ENCODE results near the gene UACA.
"Not testable (repeated sequence)": the region's sequence is repeated elsewhere in the genome, so short reads cannot be mapped to it uniquely, and the experiment has no call there.

Gene UACA

DNA sequence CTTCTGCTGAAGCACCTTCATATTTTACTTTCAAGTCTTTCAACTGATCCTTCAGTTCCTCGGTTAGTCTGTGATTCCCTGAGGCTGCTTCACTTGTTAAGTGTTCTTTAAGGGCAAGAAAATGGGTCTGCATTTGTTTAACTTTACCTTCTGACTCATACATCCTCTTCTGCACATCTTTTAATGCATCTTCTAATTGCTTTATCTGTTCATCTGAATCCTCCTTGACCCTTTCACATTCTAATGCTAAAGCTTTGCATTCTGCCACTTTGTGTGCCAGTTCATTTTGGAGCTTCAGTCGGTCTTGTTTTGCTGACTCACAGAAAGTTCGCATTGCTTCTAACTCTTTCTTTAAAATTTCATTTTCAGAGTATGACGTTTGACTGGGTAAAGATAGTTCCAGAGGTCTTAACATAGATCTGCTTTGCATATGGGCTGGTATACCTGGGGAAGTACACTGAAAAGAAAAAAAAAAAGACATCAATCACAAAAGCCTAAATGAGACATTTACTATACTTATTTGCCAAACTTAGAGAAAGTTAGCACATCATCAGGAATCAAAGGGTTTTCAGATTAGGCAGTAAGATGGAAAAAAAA lies 94.3 kb downstream of the UACA start:
- H3K9me3 ChIP-seq (ENCODE audit: control insufficient read depth, insufficient read depth, low read length), result no peaks in the 10 kb centered on the region
- no peaks in the 10 kb centered on the region for H3K36me3 ChIP-seq (ENCODE audit: control insufficient read depth, insufficient read depth, low read length)
- H3K4me1 ChIP-seq (ENCODE audit: control insufficient read depth, insufficient read depth, low read length), result no peaks in the 10 kb centered on the region; the same call in 1 of the 2 replicates
- no peak overlapping the region for H3K27ac ChIP-seq (ENCODE audit: low read length)
- WGBS (ENCODE audit: insufficient coverage, insufficient read length), result no CpG with 5 or more reads among the region's 4 CpGs
- H3K27me3 ChIP-seq (ENCODE audit: control insufficient read depth, insufficient read depth, low read length), result no peaks in the 10 kb centered on the region
- H3K4me3 ChIP-seq (ENCODE audit: low read length), result no peak overlapping the region
- DNase-seq (ENCODE audit: low read depth, low spot score), result no peak

DNA sequence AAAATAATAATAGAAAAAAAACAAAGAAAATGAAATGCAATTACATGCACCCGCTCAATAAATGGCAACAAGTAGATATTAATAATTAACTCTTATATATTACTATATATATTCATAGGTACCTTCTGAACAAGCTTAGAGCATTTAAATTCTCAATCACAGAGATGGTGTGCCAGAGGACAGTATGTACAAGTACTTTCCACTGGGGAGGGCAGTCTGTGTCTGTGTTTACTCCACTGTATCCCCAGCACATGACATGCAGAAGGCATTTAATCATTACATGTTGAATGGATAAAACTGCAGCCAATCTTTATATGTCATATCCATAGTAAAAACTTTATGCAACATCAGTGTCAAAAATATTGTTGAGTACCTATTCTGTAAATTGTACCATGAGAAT lies 97.8 kb downstream of the UACA start:
- Histone ChIP-seq H3K27ac (ENCODE audit: low read length) (no peak overlapping the region), H3K36me3 (ENCODE audit: control insufficient read depth, insufficient read depth, low read length) (no peaks in the 10 kb centered on the region), H3K4me3 (ENCODE audit: low read length) (no peak overlapping the region), H3K4me1 (ENCODE audit: control insufficient read depth, insufficient read depth, low read length) (no peaks in the 10 kb centered on the region; the same call in 1 of the 2 replicates), H3K9me3 (ENCODE audit: control insufficient read depth, insufficient read depth, low read length) (no peaks in the 10 kb centered on the region), H3K27me3 (ENCODE audit: control insufficient read depth, insufficient read depth, low read length) (no peaks in the 10 kb centered on the region)
- WGBS (ENCODE audit: insufficient coverage, insufficient read length), result no CpG with 5 or more reads among the region's 1 CpG
- DNase-seq (ENCODE audit: low read depth, low spot score), result no peak

DNA sequence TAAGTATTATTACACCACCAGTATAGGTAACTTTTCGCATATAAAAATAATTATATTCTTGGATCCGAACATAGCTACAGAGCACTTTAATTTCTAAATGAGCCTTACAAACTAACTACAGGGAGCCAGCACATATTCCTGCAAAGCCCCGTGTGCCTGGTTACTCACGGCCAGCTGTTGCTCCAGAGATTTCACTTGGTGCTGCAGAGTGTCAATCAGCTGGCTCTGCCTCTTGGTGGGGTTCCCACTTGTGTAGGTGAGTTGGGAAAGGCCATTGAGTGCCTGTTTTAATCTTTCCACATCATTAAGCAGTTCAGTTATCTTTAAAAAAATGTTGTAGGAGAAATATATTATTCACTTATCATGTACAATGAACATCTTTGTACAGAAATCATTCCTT lies 98.9 kb downstream of the UACA start:
- Histone ChIP-seq H3K9me3 (ENCODE audit: control insufficient read depth, insufficient read depth, low read length) (no peaks in the 10 kb centered on the region), H3K27ac (ENCODE audit: low read length) (no peak overlapping the region), H3K36me3 (ENCODE audit: control insufficient read depth, insufficient read depth, low read length) (no peaks in the 10 kb centered on the region), H3K27me3 (ENCODE audit: control insufficient read depth, insufficient read depth, low read length) (no peaks in the 10 kb centered on the region), H3K4me3 (ENCODE audit: low read length) (no peak overlapping the region), H3K4me1 (ENCODE audit: control insufficient read depth, insufficient read depth, low read length) (no peaks in the 10 kb centered on the region; the same call in 1 of the 2 replicates)
- WGBS (ENCODE audit: insufficient coverage, insufficient read length), result no CpG with 5 or more reads among the region's 4 CpGs
- no peak for DNase-seq (ENCODE audit: low read depth, low spot score)

DNA sequence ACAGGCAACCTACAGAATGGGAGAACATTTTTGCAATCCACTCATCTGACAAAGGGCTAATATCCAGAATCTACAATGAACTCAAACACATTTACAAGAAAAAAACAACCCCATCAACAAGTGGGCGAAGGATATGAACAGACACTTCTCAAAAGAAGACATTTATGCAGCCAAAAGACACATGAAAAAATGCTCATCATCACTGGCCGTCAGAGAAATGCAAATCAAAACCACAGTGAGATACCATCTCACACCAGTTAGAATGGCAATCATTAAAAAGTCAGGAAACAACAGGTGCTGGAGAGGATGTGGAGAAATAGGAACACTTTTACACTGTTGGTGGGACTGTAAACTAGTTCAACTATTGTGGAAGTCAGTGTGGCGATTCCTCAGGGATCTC lies 100.3 kb downstream of the UACA start:
- H3K27me3 ChIP-seq (ENCODE audit: control insufficient read depth, insufficient read depth, low read length); H3K9me3 ChIP-seq (ENCODE audit: control insufficient read depth, insufficient read depth, low read length); H3K27ac ChIP-seq (ENCODE audit: low read length); H3K4me1 ChIP-seq (ENCODE audit: control insufficient read depth, insufficient read depth, low read length); H3K4me3 ChIP-seq (ENCODE audit: low read length); H3K36me3 ChIP-seq (ENCODE audit: control insufficient read depth, insufficient read depth, low read length); DNase-seq (ENCODE audit: low read depth, low spot score): not testable (repeated sequence)
- no CpG with 5 or more reads among the region's 3 CpGs for WGBS (ENCODE audit: insufficient coverage, insufficient read length)

DNA sequence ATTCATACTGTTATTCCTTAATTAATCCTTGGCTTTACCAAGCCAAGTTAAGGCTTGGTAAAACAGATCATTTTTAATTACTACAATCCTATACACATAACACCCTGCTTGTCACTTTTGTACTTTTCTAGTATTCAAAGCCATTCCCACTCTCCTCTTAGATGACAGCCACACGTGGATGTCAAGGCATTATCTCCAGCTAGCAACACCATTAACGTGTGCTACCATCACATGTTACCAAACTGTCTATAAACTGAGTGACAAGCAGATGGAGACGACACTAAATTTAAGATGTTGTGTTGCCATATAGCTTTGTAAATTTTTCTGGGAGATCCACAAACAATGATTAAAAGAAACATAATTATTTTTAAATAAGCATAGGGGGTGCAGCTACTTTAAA lies 103.7 kb downstream of the UACA start:
- Histone ChIP-seq H3K36me3 (ENCODE audit: control insufficient read depth, insufficient read depth, low read length) (no peaks in the 10 kb centered on the region), H3K27me3 (ENCODE audit: control insufficient read depth, insufficient read depth, low read length) (no peaks in the 10 kb centered on the region), H3K4me3 (ENCODE audit: low read length) (no peak overlapping the region), H3K27ac (ENCODE audit: low read length) (no peak overlapping the region), H3K4me1 (ENCODE audit: control insufficient read depth, insufficient read depth, low read length) (no peaks in the 10 kb centered on the region), H3K9me3 (ENCODE audit: control insufficient read depth, insufficient read depth, low read length) (no peaks in the 10 kb centered on the region)
- DNase-seq (ENCODE audit: low read depth, low spot score), result no peak
- no CpG with 5 or more reads among the region's 3 CpGs for WGBS (ENCODE audit: insufficient coverage, insufficient read length)

DNA sequence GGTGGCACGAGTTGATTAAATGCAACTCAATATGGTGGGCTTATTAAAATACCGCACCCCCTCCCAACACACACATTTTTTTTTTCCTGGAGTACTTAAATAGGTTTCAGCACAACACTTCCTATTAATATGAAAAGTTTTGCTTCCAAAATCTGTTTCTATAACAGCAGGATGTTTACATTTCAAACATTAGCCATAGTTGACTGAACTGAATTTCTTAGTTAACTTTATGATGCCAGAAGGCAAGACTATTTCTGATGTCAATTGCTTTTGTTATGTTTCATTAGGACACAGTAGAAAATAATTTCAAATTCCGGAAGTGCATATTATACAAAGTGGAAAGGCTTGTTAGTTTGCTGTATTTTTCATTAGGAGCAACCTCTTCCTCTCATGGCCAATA lies 104.7 kb downstream of the UACA start:
- Histone ChIP-seq H3K36me3 (ENCODE audit: control insufficient read depth, insufficient read depth, low read length) (no peaks in the 10 kb centered on the region), H3K4me3 (ENCODE audit: low read length) (no peak overlapping the region), H3K27ac (ENCODE audit: low read length) (no peak overlapping the region), H3K9me3 (ENCODE audit: control insufficient read depth, insufficient read depth, low read length) (no peaks in the 10 kb centered on the region), H3K4me1 (ENCODE audit: control insufficient read depth, insufficient read depth, low read length) (no peaks in the 10 kb centered on the region), H3K27me3 (ENCODE audit: control insufficient read depth, insufficient read depth, low read length) (no peaks in the 10 kb centered on the region)
- WGBS (ENCODE audit: insufficient coverage, insufficient read length), result no CpG with 5 or more reads among the region's 3 CpGs
- no peak for DNase-seq (ENCODE audit: low read depth, low spot score)

DNA sequence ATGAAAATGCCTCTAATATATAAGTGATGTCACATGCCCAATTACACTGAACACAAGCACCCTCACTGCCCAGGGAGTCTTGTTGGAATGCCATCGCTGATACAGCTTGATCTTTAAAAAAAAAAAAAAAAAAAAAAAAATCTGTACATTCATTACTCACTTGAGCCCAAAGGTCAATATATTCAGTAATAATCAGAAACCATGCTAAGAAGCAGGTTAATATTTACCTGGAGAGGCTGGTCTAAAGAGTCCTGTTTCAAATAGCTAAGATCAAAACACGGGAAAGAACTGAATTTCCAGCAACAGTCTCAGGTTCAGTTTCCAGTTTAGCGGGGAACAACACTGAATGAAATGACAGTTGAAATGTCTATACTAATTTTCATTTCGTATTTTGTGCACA lies 109.9 kb downstream of the UACA start:
- no peaks in the 10 kb centered on the region for H3K27me3 ChIP-seq (ENCODE audit: control insufficient read depth, insufficient read depth, low read length)
- no peaks in the 10 kb centered on the region for H3K36me3 ChIP-seq (ENCODE audit: control insufficient read depth, insufficient read depth, low read length)
- no CpG with 5 or more reads among the region's 4 CpGs for WGBS (ENCODE audit: insufficient coverage, insufficient read length)

DNA sequence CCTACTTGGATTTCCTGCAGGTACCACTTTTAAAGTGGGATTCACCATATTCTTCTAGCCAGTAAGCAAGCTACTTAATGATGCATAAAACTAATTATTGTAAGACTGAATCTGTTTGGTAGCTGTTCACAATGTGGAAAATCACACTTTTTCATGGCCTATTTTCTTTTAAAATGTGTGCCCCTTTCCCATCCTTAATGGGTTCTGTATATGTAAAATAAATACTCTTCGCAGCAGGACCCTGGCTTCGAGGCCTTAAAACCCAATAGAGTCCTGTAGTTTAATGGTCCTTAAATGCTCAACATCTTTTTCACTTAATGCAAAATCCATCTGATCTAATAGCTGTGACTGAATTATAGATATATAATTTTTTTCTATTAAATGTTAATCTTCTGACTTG lies 111.0 kb downstream of the UACA start:
- Histone ChIP-seq H3K27me3 (ENCODE audit: control insufficient read depth, insufficient read depth, low read length) (no peaks in the 10 kb centered on the region), H3K4me1 (ENCODE audit: control insufficient read depth, insufficient read depth, low read length) (no peaks in the 10 kb centered on the region), H3K27ac (ENCODE audit: low read length) (no peak overlapping the region), H3K9me3 (ENCODE audit: control insufficient read depth, insufficient read depth, low read length) (no peaks in the 10 kb centered on the region), H3K36me3 (ENCODE audit: control insufficient read depth, insufficient read depth, low read length) (no peaks in the 10 kb centered on the region), H3K4me3 (ENCODE audit: low read length) (no peak overlapping the region)
- no peak for DNase-seq (ENCODE audit: low read depth, low spot score)
- WGBS (ENCODE audit: insufficient coverage, insufficient read length), result no CpG with 5 or more reads among the region's 2 CpGs

More for the DNA sequence above, 109.9 kb downstream of the UACA start:
- no peak for DNase-seq (ENCODE audit: low read depth, low spot score)
- no peaks in the 10 kb centered on the region for H3K4me1 ChIP-seq (ENCODE audit: control insufficient read depth, insufficient read depth, low read length)
- no peak overlapping the region for H3K4me3 ChIP-seq (ENCODE audit: low read length)
- H3K27ac ChIP-seq (ENCODE audit: low read length), result no peak overlapping the region
- no peaks in the 10 kb centered on the region for H3K9me3 ChIP-seq (ENCODE audit: control insufficient read depth, insufficient read depth, low read length)

DNA sequence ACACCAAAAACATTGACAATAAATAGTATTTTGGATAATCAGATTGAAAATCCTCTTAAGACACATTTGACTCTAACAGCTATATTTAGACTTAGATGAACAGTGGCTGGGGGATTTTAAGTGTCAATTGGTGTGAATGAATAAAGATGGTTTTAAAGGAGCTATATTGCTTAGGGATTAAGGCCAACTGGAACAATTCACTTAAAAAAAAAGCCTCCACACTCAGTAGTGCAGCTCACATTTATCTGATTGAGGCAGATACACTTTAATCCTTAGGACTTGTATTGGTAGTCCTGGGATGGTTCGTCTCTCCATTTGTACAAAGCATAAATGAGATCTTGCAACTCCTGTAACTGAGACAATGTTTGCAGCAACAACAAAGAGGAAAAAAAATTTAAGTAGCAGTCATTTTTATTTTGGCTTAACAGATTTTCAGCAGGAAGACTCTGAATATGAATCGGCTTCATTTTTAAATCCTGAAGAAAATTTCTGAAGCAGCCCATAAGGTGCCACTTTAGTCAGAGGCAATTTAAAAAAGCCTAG lies 112.0 kb downstream of the UACA start:
- no CpG with 5 or more reads among the region's 2 CpGs for WGBS (ENCODE audit: insufficient coverage, insufficient read length)
- DNase-seq (ENCODE audit: low read depth, low spot score), result no peak
- no peaks in the 10 kb centered on the region for H3K27me3 ChIP-seq (ENCODE audit: control insufficient read depth, insufficient read depth, low read length)
- H3K4me3 ChIP-seq (ENCODE audit: low read length), result no peak overlapping the region
- no peaks in the 10 kb centered on the region for H3K4me1 ChIP-seq (ENCODE audit: control insufficient read depth, insufficient read depth, low read length)
- no peaks in the 10 kb centered on the region for H3K9me3 ChIP-seq (ENCODE audit: control insufficient read depth, insufficient read depth, low read length)
- no peak overlapping the region for H3K27ac ChIP-seq (ENCODE audit: low read length)
- no peaks in the 10 kb centered on the region for H3K36me3 ChIP-seq (ENCODE audit: control insufficient read depth, insufficient read depth, low read length)

DNA sequence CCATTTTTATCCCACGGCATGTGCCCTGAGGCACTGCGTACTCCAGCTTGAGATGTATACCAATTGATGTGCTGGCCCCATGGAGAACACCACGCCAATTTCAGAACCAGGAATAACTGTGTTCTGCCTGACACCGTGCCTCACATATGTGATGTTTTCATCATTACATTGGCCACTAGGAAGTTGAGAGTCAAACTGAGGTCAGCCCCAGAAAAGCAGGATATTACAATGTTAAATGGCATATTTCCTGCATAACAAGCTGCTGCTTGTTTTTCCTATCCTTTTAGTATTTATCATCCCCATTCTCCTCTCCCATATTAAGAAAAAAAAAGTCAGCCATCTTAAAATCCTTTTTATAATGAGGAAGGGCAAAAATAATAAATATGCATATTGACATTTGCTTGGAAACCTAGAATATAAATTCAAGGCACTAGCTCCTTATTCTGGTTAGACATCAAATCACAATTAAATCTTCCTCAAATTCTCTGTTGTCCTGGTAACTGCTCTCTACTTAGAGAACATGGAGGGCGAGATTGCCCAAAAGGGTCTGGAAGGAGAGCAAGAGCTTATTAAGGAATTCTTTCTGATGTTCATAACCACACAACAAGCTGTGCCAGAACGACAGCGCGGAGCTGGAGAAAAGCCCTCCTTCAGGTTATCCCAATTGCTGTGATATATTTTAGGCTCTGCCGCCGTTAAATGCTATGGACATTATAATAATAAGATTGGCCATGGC lies 112.6 kb downstream of the UACA start:
- no peak for DNase-seq (ENCODE audit: low read depth, low spot score)
- Histone ChIP-seq H3K4me1 (ENCODE audit: control insufficient read depth, insufficient read depth, low read length) (no peaks in the 10 kb centered on the region), H3K27ac (ENCODE audit: low read length) (no peak overlapping the region), H3K4me3 (ENCODE audit: low read length) (no peak overlapping the region), H3K27me3 (ENCODE audit: control insufficient read depth, insufficient read depth, low read length) (no peaks in the 10 kb centered on the region), H3K36me3 (ENCODE audit: control insufficient read depth, insufficient read depth, low read length) (no peaks in the 10 kb centered on the region), H3K9me3 (ENCODE audit: control insufficient read depth, insufficient read depth, low read length) (no peaks in the 10 kb centered on the region)
- WGBS (ENCODE audit: insufficient coverage, insufficient read length), result no CpG with 5 or more reads among the region's 10 CpGs

DNA sequence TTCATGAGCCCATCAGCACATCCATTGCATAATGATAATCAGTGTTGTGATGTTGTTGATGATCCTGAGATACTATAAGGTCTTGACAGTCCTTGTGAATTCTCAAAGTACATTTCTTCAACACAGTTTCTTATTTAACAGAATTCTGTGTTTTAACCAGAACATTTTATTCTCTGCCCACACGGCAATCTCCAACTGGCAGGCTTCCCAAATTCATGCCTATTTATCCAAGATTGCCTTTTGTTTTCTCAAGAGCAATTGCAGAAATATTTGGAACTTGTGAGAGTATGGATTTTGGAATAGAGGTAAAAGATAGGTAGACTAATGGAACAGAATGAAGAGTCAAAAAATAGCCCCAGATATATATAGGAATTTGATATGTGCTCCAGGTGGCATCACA lies 116.0 kb downstream of the UACA start:
- no CpG with 5 or more reads among the region's 1 CpG for WGBS (ENCODE audit: insufficient coverage, insufficient read length)
- no peaks in the 10 kb centered on the region for H3K9me3 ChIP-seq (ENCODE audit: control insufficient read depth, insufficient read depth, low read length)

More for the DNA sequence above, 116.0 kb downstream of the UACA start:
- DNase-seq (ENCODE audit: low read depth, low spot score), result no peak
- Histone ChIP-seq H3K4me1 (ENCODE audit: control insufficient read depth, insufficient read depth, low read length) (no peaks in the 10 kb centered on the region), H3K27ac (ENCODE audit: low read length) (no peak overlapping the region), H3K27me3 (ENCODE audit: control insufficient read depth, insufficient read depth, low read length) (no peaks in the 10 kb centered on the region), H3K4me3 (ENCODE audit: low read length) (no peak overlapping the region), H3K36me3 (ENCODE audit: control insufficient read depth, insufficient read depth, low read length) (no peaks in the 10 kb centered on the region)
